Hematopoietic multipotent progenitor cell treated with erythropoietin and hydrocortisone succinate and interleukin-3 and kit ligand, for 8 days (in vitro differentiated cells): ENCODE results near the gene ERGIC1.

Experiments used
- DNase-seq: peaks from one replicate; pipeline ENCODE4 v3.0.0-alpha.2; 2015

Gene ERGIC1

DNA sequence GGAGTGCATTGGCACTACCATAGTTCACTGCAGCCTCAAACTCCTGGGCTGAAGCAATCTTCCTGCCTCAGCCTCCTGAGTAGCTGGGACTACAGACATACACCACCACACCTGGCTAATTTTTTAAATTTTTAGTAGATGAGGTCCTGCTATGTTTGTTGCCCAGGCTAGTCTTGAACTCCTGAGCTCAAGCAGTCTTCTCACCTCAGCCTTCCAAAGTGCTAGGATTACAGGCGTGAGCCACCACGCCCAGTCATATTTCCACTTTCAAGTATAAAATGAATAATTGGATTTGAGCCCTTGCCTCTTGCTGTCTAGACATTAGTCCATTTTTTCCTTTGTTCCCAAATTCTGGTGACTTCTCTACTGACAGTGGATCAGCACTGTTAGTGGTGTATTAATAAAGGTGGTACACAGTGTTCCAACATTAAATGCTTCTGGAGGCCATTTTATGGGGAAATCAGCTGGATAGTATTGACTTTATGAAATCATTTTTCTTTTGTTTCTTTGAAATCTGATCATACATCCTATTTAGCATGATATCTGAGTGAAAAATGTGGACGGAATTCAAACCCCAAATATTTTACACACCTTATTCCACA is 165.4 kb downstream of the ERGIC1 start:
- no peak for DNase-seq

DNA sequence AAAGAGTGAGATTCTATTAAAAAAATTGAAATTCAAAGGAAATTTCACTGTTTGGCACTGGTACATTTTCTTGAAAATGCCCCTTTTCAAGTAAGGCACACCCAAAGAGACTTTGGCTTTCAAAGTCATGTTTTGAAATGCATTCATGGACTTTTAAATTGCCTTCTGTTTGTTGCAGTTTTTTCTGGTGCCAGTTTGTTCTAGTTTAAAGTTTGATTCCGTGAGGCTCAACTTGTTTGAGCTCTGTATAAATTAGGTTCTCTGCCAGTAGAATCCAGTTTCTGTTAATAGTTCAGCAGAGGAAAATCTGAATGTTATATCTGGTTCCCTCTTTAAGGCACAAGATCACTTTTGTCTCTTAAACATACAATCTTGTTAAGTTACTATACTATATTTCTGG is 165.9 kb downstream of the ERGIC1 start:
- DNase-seq, result no peak

DNA sequence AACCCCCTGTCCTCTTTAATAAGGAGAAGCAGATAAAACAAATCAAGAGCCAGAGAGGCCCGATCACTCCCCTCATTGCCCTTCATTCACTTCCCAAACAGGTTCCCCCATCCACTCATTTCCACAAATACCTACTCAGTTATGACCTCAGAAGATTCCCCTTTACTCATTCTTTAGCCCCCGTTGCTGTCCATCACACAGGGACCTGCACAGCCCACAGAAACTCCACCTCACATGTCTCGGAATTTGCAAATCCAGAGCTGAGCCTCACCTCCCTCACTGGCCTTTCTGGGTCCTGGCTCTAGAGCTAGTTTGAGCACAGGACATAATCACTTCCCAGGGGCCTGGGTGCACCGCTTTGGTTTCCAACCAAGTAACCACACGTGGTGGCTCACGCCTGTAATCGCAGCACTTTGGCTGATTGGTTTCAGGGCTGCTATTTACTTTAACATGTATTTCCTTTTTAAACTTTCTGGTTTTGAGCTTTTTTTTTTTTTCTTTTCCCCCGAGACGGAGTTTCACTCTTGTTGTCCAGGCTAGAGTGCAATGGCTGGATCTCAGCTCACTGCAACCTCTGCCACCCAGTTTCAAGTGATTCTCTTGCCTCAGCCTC is 167.3 kb downstream of the ERGIC1 start:
- DNase-seq, result no peak
